ENCODE measurements around the gene NRN1L. TPM values are rescaled to one million over a fixed set of nuclear protein-coding genes. Genes with fewer than 3 reads are reported as not detected.

Gene NRN1L
- total and polyA plus RNA-seq, 12 donors, result 0.72 to 28.2 (median 1.3) TPM; not detected in 2

GRCh38 chr16:67879462-67879861 lies 5.2 kb upstream of the NRN1L start:
- Histone ChIP-seq H3K27ac (peak overlapping the region in 1 of 5 donors; percentile 98), H3K4me1 (replicated peaks in 1 of 2) (peaks cover 11 to 34% of the 10 kb centered on the region in 2 donors), H3K36me3 (replicated peaks in 1 of 2) (peaks cover 0 to 83% of the 10 kb centered on the region in 2 donors), H3K27me3 (no peaks in the 10 kb centered on the region), H3K4me3 (no peak overlapping the region), H3K9me3 (replicated peaks in 1 of 3) (no peaks in the 10 kb centered on the region)
- TF ChIP-seq CTCF (IDR thresholded peaks at IDR 0.05) (no peak), POLR2A (IDR thresholded peaks at IDR 0.05) (no peak)
- 88 to 92% (median 90%) methylated on average over 10 to 12 of the region's 12 CpGs for WGBS, 4 donors
- no peak for DNase-seq
- intact Hi-C loops (cut with DNase I), result no loop called here

GRCh38 chr16:67879936-67880335 lies 4.7 kb upstream of the NRN1L start:
- Histone ChIP-seq H3K4me1 (replicated peaks in 1 of 2) (peaks cover 11 to 34% of the 10 kb centered on the region in 2 donors), H3K27ac (peak overlapping the region in 2 of 5 donors; percentile 87 to 98), H3K27me3 (no peaks in the 10 kb centered on the region), H3K9me3 (replicated peaks in 1 of 3) (no peaks in the 10 kb centered on the region), H3K4me3 (no peak overlapping the region), H3K36me3 (replicated peaks in 1 of 2) (peaks cover 0 to 83% of the 10 kb centered on the region in 2 donors)
- 56 to 69% (median 64%) methylated on average over 1 to 5 of the region's 5 CpGs for WGBS, 4 donors
- no peak for TF ChIP-seq POLR2A (IDR thresholded peaks at IDR 0.05)
- no peak for TF ChIP-seq CTCF (IDR thresholded peaks at IDR 0.05)
- DNase-seq, result peak in 3 of 7 donors; percentile 40 to 58 (median 49)
- intact Hi-C loops (cut with DNase I), result loop anchor here (5.0 kb wide), 1 partner anchor 47 kb away; no protein-coding TSS in a partner anchor

- intact Hi-C loops (cut with DNase I), result loop anchor here (5.0 kb wide), 1 partner anchor 47 kb away; no protein-coding TSS in a partner anchor
- DNase-seq, result no peak
- 64 to 84% (median 75%) methylated on average over 6 to 13 of the region's 13 CpGs for whole genome bisulfite sequencing, 4 donors
- no peak for TF ChIP-seq POLR2A (IDR thresholded peaks at IDR 0.05)
- TF ChIP-seq CTCF (IDR thresholded peaks at IDR 0.05), result no peak
- Histone ChIP-seq H3K27ac (peak overlapping the region in 3 of 5 donors; percentile 19 to 98 (median 87)), H3K36me3 (replicated peaks in 1 of 2) (peaks cover 0 to 86% of the 10 kb centered on the region in 2 donors), H3K4me3 (no peak overlapping the region), H3K27me3 (no peaks in the 10 kb centered on the region), H3K4me1 (replicated peaks in 1 of 2) (peaks cover 11 to 32% of the 10 kb centered on the region in 2 donors), H3K9me3 (replicated peaks in 1 of 3) (no peaks in the 10 kb centered on the region)
Observed at GRCh38 chr16:67880584-67880983, 4.1 kb upstream of the NRN1L start.

- Histone ChIP-seq H3K4me3 (no peak overlapping the region), H3K36me3 (replicated peaks in 1 of 2) (peaks cover 0 to 81% of the 10 kb centered on the region in 2 donors), H3K4me1 (replicated peaks in 1 of 2) (peaks cover 11 to 32% of the 10 kb centered on the region in 2 donors), H3K27me3 (no peaks in the 10 kb centered on the region), H3K27ac (peak overlapping the region; percentile 58 to 98 (median 86)), H3K9me3 (replicated peaks in 1 of 3) (no peaks in the 10 kb centered on the region)
- intact Hi-C loops (cut with DNase I), result loop anchor here (5.0 kb wide), 1 partner anchor 46 kb away; no protein-coding TSS in a partner anchor
- 50 to 91% (median 55%) methylated on average over 16 to 21 of the region's 21 CpGs for WGBS, 4 donors
- DNase-seq, result peak; percentile 75 to 93 (median 88)
- peak in 1 of 2 donors; percentile 67 for TF ChIP-seq POLR2A (IDR thresholded peaks at IDR 0.05)
- no peak for TF ChIP-seq CTCF (IDR thresholded peaks at IDR 0.05)
Observed at GRCh38 chr16:67881621-67882161, 3.0 kb upstream of the NRN1L start.

Data from adrenal gland (tissue), 12 donors.